ENCODE results near the gene IL25. TPM values are rescaled to one million over a fixed set of nuclear protein-coding genes. Genes with fewer than 3 reads are reported as not detected.
"Not testable (repeated sequence)": the region's sequence is repeated elsewhere in the genome, so short reads cannot be mapped to it uniquely, and the experiment has no call there.

The IL25 gene
- polyA plus RNA-seq, 1 experiment, result not detected

GRCh38 chr14:23414254-23414653 is 41.6 kb downstream of the IL25 start:
- DNase-seq (ENCODE audit: low read depth), result no peak
- ChIA-PET POLR2A (no interaction called here), CTCF (interaction anchor here (1.5 kb wide), 1 partner anchor 34 kb away, joined by 4 read pairs; no protein-coding TSS in a partner anchor)
- Histone ChIP-seq H3K27me3 (ENCODE audit: control insufficient read depth, insufficient read depth, low read length) (peaks cover 4% of the 10 kb centered on the region), H3K36me3 (ENCODE audit: control insufficient read depth, insufficient read depth, low read length) (no peaks in the 10 kb centered on the region), H3K4me3 (ENCODE audit: low read depth, low read length) (no peak overlapping the region)
- no peak for TF ChIP-seq CTCF (IDR thresholded peaks at IDR 0.05; ENCODE audit: insufficient read depth, low read depth, low read length)

GRCh38 chr14:23414906-23415820 is 42.6 kb downstream of the IL25 start:
- ChIA-PET CTCF (interaction anchor here (1.5 kb wide), 1 partner anchor 35 kb away, joined by 4 read pairs; no protein-coding TSS in a partner anchor), POLR2A (no interaction called here)
- no peak for TF ChIP-seq CTCF (IDR thresholded peaks at IDR 0.05; ENCODE audit: insufficient read depth, low read depth, low read length)
- peaks cover 4% of the 10 kb centered on the region for H3K27me3 ChIP-seq (ENCODE audit: control insufficient read depth, insufficient read depth, low read length)
- no peak overlapping the region for H3K4me3 ChIP-seq (ENCODE audit: low read depth, low read length)
- DNase-seq (ENCODE audit: low read depth), result no peak
- H3K36me3 ChIP-seq (ENCODE audit: control insufficient read depth, insufficient read depth, low read length), result no peaks in the 10 kb centered on the region

GRCh38 chr14:23415821-23416778 is 43.5 kb downstream of the IL25 start:
- POLR2A ChIA-PET, result no interaction called here
- no peak for DNase-seq (ENCODE audit: low read depth)
- CTCF ChIA-PET, result no interaction called here
- Histone ChIP-seq H3K36me3 (ENCODE audit: control insufficient read depth, insufficient read depth, low read length) (no peaks in the 10 kb centered on the region), H3K27me3 (ENCODE audit: control insufficient read depth, insufficient read depth, low read length) (peaks cover 4% of the 10 kb centered on the region; the same call in 1 of the 2 replicates), H3K4me3 (ENCODE audit: low read depth, low read length) (no peak overlapping the region)
- TF ChIP-seq CTCF (IDR thresholded peaks at IDR 0.05; ENCODE audit: insufficient read depth, low read depth, low read length), result no peak

GRCh38 chr14:23416801-23417200 is 44.2 kb downstream of the IL25 start:
- ChIA-PET CTCF (no interaction called here), POLR2A (no interaction called here)
- no peak for DNase-seq (ENCODE audit: low read depth)
- TF ChIP-seq CTCF (IDR thresholded peaks at IDR 0.05; ENCODE audit: insufficient read depth, low read depth, low read length), result no peak
- Histone ChIP-seq H3K36me3 (ENCODE audit: control insufficient read depth, insufficient read depth, low read length) (no peaks in the 10 kb centered on the region), H3K4me3 (ENCODE audit: low read depth, low read length) (no peak overlapping the region), H3K27me3 (ENCODE audit: control insufficient read depth, insufficient read depth, low read length) (peaks cover 4% of the 10 kb centered on the region; the same call in 1 of the 2 replicates)

GRCh38 chr14:23417269-23417668 is 44.7 kb downstream of the IL25 start:
- DNase-seq (ENCODE audit: low read depth); CTCF ChIA-PET; H3K36me3 ChIP-seq (ENCODE audit: control insufficient read depth, insufficient read depth, low read length); POLR2A ChIA-PET; H3K27me3 ChIP-seq (ENCODE audit: control insufficient read depth, insufficient read depth, low read length); H3K4me3 ChIP-seq (ENCODE audit: low read depth, low read length): not testable (repeated sequence)

All from BJ (cell line).